ENCODE measurements around the gene CGB2. TPM values are rescaled to one million over a fixed set of nuclear protein-coding genes. Genes with fewer than 3 reads are reported as not detected.

The CGB2 gene
- total RNA-seq, 1 experiment from 2014 or later = not detected

GRCh38 chr19:48993175-48994034, 38.3 kb upstream of the CGB2 start, which contains the start of the genes GYS1 and RUVBL2:
Gene GYS1 (minus strand): TSS chr19:48993309. CDS start chr19:48993112, 197 bp downstream.
Gene RUVBL2 (plus strand): TSS chr19:48993887. CDS start chr19:48993912, 25 bp downstream.
- intact Hi-C loops (cut with micrococcal nuclease; ENCODE audit: unreplicated experiment) = loop anchor here (2.0 to 10.0 kb wide), 4 partner anchors 31 to 231 kb away; partner anchors contain the start of genes CGB7 and KCNA7
- peaks cover 67% of the 10 kb centered on the region for H3K36me3 Mint-ChIP-seq (ENCODE audit: insufficient read depth, unreplicated experiment)
- Histone ChIP-seq H3K4me3 (ENCODE audit: low read depth, low read length) (peak within 1 kb of the TSS; percentile 77), H3K9me3 (no peaks in the 10 kb centered on the region), H3K36me3 (ENCODE audit: control insufficient read depth, insufficient read depth, low read length) (no peaks in the 10 kb centered on the region; the same call in 1 of the 2 replicates), H3K27me3 (replicated peaks; ENCODE audit: control insufficient read depth, insufficient read depth, low read length) (no peaks in the 10 kb centered on the region), H3K4me1 (peaks cover 13% of the 10 kb centered on the region; the same call in 1 of the 2 replicates)
- peaks cover 25% of the 10 kb centered on the region for H3K4me1 Mint-ChIP-seq (ENCODE audit: low read depth, unreplicated experiment)
- TF ChIP-seq CTCF (IDR thresholded peaks at IDR 0.05; ENCODE audit: insufficient read depth in 1 of 2, low read depth in 1 of 2, low read length in 1 of 2, severe bottlenecking in 1 of 2, unreplicated experiment in 1 of 2) = peak; percentile 98 to 99
- no peaks in the 10 kb centered on the region for H3K27me3 Mint-ChIP-seq (ENCODE audit: insufficient read depth, unreplicated experiment)
- DNase-seq = peak; percentile 100
- POLR2A ChIA-PET = interaction anchor here (0.6 to 2.5 kb wide), 29 partner anchors 10 to 460 kb away, joined by 3 to 16 read pairs (median 6); partner anchors contain the start of genes ALDH16A1, CGB7, DHDH and FTL
- peak within 1 kb of the TSS; percentile 97 for H3K27ac Mint-ChIP-seq (ENCODE audit: unreplicated experiment)
- no peaks in the 10 kb centered on the region for H3K9me3 Mint-ChIP-seq (ENCODE audit: unreplicated experiment)
- CTCF ChIA-PET = interaction anchor here (0.5 to 2.9 kb wide), 49 partner anchors 10 to 684 kb away, joined by 3 to 51 read pairs (median 5); partner anchors contain the start of genes ALDH16A1, BAX, CGB7 and DHDH
- BruUV-seq (replicated peaks) = no TSS peak
- peak within 1 kb of the TSS; percentile 99 for H3K4me3 Mint-ChIP-seq (ENCODE audit: unreplicated experiment)

GRCh38 chr19:48994035-48994386, 37.7 kb upstream of the CGB2 start:
- Mint-ChIP-seq H3K27me3 (ENCODE audit: insufficient read depth, unreplicated experiment) (no peaks in the 10 kb centered on the region), H3K4me3 (ENCODE audit: unreplicated experiment) (peak overlapping the region; percentile 99), H3K27ac (ENCODE audit: unreplicated experiment) (peak overlapping the region; percentile 97), H3K9me3 (ENCODE audit: unreplicated experiment) (no peaks in the 10 kb centered on the region), H3K36me3 (ENCODE audit: insufficient read depth, unreplicated experiment) (peaks cover 61% of the 10 kb centered on the region), H3K4me1 (ENCODE audit: low read depth, unreplicated experiment) (peaks cover 20% of the 10 kb centered on the region)
- TF ChIP-seq CTCF (IDR thresholded peaks at IDR 0.05; ENCODE audit: insufficient read depth in 1 of 2, low read depth in 1 of 2, low read length in 1 of 2, severe bottlenecking in 1 of 2, unreplicated experiment in 1 of 2) = no peak
- DNase-seq = no peak
- no peaks in the 10 kb centered on the region for H3K27me3 ChIP-seq (replicated peaks; ENCODE audit: control insufficient read depth, insufficient read depth, low read length)
- CTCF ChIA-PET = interaction anchor here (0.8 to 2.9 kb wide), 31 partner anchors 11 to 482 kb away, joined by 3 to 51 read pairs (median 7); partner anchors contain the start of genes ALDH16A1, BAX, CGB7 and DHDH
- POLR2A ChIA-PET = interaction anchor here (0.6 to 2.5 kb wide), 14 partner anchors 10 to 458 kb away, joined by 3 to 16 read pairs (median 8); partner anchors contain the start of genes FTL, NTF4, PIH1D1 and PPP1R15A
- H3K36me3 ChIP-seq (ENCODE audit: control insufficient read depth, insufficient read depth, low read length) = no peaks in the 10 kb centered on the region; the same call in 1 of the 2 replicates
- BruUV-seq (replicated peaks) = TSS peak; percentile 64
- H3K4me3 ChIP-seq (ENCODE audit: low read depth, low read length) = peak overlapping the region; percentile 74
- intact Hi-C loops (cut with micrococcal nuclease; ENCODE audit: unreplicated experiment) = loop anchor here (5.0 to 10.0 kb wide), 2 partner anchors 78 to 231 kb away; partner anchors contain the start of gene KCNA7
- no peaks in the 10 kb centered on the region for H3K9me3 ChIP-seq
- peaks cover 13% of the 10 kb centered on the region; the same call in 1 of the 2 replicates for H3K4me1 ChIP-seq

GRCh38 chr19:48997972-48998371, 33.7 kb upstream of the CGB2 start:
- H3K27me3 Mint-ChIP-seq (ENCODE audit: insufficient read depth, unreplicated experiment) = no peaks in the 10 kb centered on the region
- Histone ChIP-seq H3K36me3 (ENCODE audit: control insufficient read depth, insufficient read depth, low read length) (no peaks in the 10 kb centered on the region; the same call in 1 of the 2 replicates), H3K4me3 (ENCODE audit: low read depth, low read length) (no peak overlapping the region), H3K27me3 (replicated peaks; ENCODE audit: control insufficient read depth, insufficient read depth, low read length) (no peaks in the 10 kb centered on the region), H3K4me1 (no peaks in the 10 kb centered on the region), H3K9me3 (no peaks in the 10 kb centered on the region)
- H3K9me3 Mint-ChIP-seq (ENCODE audit: unreplicated experiment) = no peaks in the 10 kb centered on the region
- peaks cover 9% of the 10 kb centered on the region for H3K4me1 Mint-ChIP-seq (ENCODE audit: low read depth, unreplicated experiment)
- peak; percentile 48 to 52 for TF ChIP-seq CTCF (IDR thresholded peaks at IDR 0.05; ENCODE audit: insufficient read depth in 1 of 2, low read depth in 1 of 2, low read length in 1 of 2, severe bottlenecking in 1 of 2, unreplicated experiment in 1 of 2)
- H3K27ac Mint-ChIP-seq (ENCODE audit: unreplicated experiment) = no peak overlapping the region
- H3K36me3 Mint-ChIP-seq (ENCODE audit: insufficient read depth, unreplicated experiment) = peaks cover 57% of the 10 kb centered on the region
- H3K4me3 Mint-ChIP-seq (ENCODE audit: unreplicated experiment) = no peak overlapping the region
- POLR2A ChIA-PET = no interaction called here
- CTCF ChIA-PET = interaction anchor here (0.5 to 1.8 kb wide), 6 partner anchors 20 to 548 kb away, joined by 3 to 5 read pairs (median 4); partner anchors contain the start of gene NTF4
- no TSS peak for BruUV-seq (replicated peaks)
- peak; percentile 79 for DNase-seq
- intact Hi-C loops (cut with micrococcal nuclease; ENCODE audit: unreplicated experiment) = loop anchor here (2.0 to 10.0 kb wide), 2 partner anchors 21 to 227 kb away; no protein-coding TSS in a partner anchor

Data from Caco-2 (cell line).